ENCODE data around the gene TNS3. TPM values are rescaled to one million over a fixed set of nuclear protein-coding genes. Genes with fewer than 3 reads are reported as not detected.

The TNS3 gene
- total RNA-seq, 1 experiment from 2014 or later: 533 TPM

DNA sequence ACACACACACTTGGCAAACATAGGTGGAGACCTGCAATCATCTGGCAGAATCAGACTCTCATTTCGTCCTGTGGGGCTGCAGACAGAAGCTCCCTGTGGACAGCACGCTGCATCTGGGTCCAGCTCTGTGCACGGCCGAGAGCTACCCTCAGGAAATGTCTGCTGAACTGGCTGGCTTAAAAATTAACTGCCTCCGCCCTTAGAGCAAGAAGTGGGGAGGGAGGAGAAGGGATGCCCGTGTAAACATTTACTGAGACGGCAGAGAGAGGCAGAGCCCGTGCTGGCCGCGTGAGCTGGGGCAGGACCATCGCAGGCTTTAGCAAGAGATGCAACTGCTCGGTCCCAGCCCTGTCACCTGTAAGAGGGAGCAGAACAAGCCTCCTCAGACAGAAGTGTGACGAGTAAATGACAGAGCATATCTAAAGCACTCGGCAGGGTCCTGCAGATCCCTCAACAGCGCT is 81.8 kb downstream of the TNS3 start:
- intact Hi-C loops (cut with micrococcal nuclease; ENCODE audit: unreplicated experiment): no loop called here
- peaks cover 100% of the 10 kb centered on the region for H3K4me1 ChIP-seq (ENCODE audit: control insufficient read depth, insufficient read depth, low read length)

DNA sequence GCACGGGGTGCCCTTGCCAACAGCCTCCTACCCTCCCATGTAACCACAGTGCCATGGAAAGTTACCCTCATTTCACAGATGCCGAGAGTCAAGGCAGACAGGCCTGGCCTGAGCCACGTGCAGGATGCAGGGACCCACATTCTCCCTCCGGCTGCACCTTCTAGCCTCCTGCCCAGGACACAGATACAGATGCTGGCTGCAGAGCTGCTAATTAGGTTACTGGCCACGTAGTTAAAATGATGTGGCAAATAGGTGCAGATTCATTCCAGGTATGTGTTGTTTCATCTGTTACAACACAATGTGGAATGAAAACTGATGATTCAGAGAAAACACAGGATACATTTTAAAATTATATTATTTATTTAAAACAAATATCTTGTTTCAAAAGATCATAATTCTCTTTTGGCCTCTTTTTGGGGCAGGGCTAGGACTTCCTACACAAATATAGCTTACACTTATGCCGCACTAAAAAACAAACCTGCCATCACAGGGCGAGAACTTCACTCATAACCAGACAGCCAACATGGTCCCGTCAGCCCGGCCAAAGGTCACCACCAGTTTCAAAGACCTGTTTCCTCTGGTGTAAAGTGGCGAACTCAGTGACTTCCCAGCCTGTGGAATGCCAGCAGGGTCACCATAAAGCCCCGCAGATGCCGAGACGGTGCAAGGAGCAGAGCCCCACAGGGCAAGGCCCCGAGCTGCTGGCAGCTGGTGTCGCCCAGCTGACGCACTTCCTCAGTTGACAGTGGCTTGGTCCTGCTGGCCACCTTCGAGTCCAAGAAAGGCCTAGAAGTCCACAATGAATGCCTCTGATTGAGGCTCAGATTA is 83.5 kb downstream of the TNS3 start:
- CTCF ChIA-PET: no interaction called here
- peak overlapping the region; percentile 91 for H3K27ac ChIP-seq (ENCODE audit: low read length)

More for the DNA sequence above, 81.8 kb downstream of the TNS3 start:
- BruUV-seq (replicated peaks): no TSS peak
- Histone ChIP-seq H3K36me3 (ENCODE audit: control insufficient read depth, insufficient read depth, low read length) (peaks cover 23% of the 10 kb centered on the region), H3K27me3 (ENCODE audit: control insufficient read depth, insufficient read depth, low read length) (no peaks in the 10 kb centered on the region), H3K9me3 (ENCODE audit: control insufficient read depth, insufficient read depth, low read depth, low read length) (no peaks in the 10 kb centered on the region), H3K27ac (ENCODE audit: low read length) (peak overlapping the region; percentile 91), H3K4me3 (ENCODE audit: low read depth in 2 of 2, low read length in 2 of 2) (no peak overlapping the region)
- CTCF ChIA-PET: interaction anchor here (1.0 kb wide), 1 partner anchor 16 kb away, joined by 3 read pairs; no protein-coding TSS in a partner anchor
- POLR2A ChIA-PET: interaction anchor here (0.6 kb wide), 1 partner anchor 11 kb away, joined by 4 read pairs; no protein-coding TSS in a partner anchor
- in situ Hi-C loops (cut with HindIII; ENCODE audit: low pct_unique_long_range_greater_than_20kb, low sequenced_read_pairs): no loop called here
- ATAC-seq: peak; percentile 17
- no peak for TF ChIP-seq POLR2AphosphoS5 (IDR thresholded peaks at IDR 0.05; ENCODE audit: low read depth, low read length)
- TF ChIP-seq SIN3A (IDR thresholded peaks at IDR 0.05; ENCODE audit: borderline replicate concordance, insufficient read depth, low read depth, low read length): no peak
- no peak for TF ChIP-seq TCF7L2 (IDR thresholded peaks at IDR 0.05; ENCODE audit: low read depth, low read length)
- TF ChIP-seq, protein P1, sequence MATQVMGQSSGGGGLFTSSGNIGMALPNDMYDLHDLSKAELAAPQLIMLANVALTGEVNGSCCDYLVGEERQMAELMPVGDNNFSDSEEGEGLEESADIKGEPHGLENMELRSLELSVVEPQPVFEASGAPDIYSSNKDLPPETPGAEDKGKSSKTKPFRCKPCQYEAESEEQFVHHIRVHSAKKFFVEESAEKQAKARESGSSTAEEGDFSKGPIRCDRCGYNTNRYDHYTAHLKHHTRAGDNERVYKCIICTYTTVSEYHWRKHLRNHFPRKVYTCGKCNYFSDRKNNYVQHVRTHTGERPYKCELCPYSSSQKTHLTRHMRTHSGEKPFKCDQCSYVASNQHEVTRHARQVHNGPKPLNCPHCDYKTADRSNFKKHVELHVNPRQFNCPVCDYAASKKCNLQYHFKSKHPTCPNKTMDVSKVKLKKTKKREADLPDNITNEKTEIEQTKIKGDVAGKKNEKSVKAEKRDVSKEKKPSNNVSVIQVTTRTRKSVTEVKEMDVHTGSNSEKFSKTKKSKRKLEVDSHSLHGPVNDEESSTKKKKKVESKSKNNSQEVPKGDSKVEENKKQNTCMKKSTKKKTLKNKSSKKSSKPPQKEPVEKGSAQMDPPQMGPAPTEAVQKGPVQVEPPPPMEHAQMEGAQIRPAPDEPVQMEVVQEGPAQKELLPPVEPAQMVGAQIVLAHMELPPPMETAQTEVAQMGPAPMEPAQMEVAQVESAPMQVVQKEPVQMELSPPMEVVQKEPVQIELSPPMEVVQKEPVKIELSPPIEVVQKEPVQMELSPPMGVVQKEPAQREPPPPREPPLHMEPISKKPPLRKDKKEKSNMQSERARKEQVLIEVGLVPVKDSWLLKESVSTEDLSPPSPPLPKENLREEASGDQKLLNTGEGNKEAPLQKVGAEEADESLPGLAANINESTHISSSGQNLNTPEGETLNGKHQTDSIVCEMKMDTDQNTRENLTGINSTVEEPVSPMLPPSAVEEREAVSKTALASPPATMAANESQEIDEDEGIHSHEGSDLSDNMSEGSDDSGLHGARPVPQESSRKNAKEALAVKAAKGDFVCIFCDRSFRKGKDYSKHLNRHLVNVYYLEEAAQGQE (IDR thresholded peaks at IDR 0.05; ENCODE audit: insufficient read depth in 1 of 2, low read depth in 2 of 2, low read length in 1 of 2): no peak
- TF ChIP-seq, protein P2, sequence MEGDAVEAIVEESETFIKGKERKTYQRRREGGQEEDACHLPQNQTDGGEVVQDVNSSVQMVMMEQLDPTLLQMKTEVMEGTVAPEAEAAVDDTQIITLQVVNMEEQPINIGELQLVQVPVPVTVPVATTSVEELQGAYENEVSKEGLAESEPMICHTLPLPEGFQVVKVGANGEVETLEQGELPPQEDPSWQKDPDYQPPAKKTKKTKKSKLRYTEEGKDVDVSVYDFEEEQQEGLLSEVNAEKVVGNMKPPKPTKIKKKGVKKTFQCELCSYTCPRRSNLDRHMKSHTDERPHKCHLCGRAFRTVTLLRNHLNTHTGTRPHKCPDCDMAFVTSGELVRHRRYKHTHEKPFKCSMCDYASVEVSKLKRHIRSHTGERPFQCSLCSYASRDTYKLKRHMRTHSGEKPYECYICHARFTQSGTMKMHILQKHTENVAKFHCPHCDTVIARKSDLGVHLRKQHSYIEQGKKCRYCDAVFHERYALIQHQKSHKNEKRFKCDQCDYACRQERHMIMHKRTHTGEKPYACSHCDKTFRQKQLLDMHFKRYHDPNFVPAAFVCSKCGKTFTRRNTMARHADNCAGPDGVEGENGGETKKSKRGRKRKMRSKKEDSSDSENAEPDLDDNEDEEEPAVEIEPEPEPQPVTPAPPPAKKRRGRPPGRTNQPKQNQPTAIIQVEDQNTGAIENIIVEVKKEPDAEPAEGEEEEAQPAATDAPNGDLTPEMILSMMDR (IDR thresholded peaks at IDR 0.05): no peak
- no peak for DNase-seq (ENCODE audit: low read depth, low spot score)

More for the DNA sequence above, 83.5 kb downstream of the TNS3 start:
- peaks cover 16% of the 10 kb centered on the region for H3K36me3 ChIP-seq (ENCODE audit: control insufficient read depth, insufficient read depth, low read length)
- H3K4me3 ChIP-seq (ENCODE audit: low read depth in 2 of 2, low read length in 2 of 2): no peak overlapping the region
- H3K9me3 ChIP-seq (ENCODE audit: control insufficient read depth, insufficient read depth, low read depth, low read length): no peaks in the 10 kb centered on the region
- POLR2A ChIA-PET: no interaction called here
- ATAC-seq (no peak), DNase-seq (ENCODE audit: low read depth, low spot score) (no peak)
- H3K27me3 ChIP-seq (ENCODE audit: control insufficient read depth, insufficient read depth, low read length): no peaks in the 10 kb centered on the region
- intact Hi-C loops (cut with micrococcal nuclease; ENCODE audit: unreplicated experiment) (no loop called here), in situ Hi-C loops (cut with HindIII; ENCODE audit: low pct_unique_long_range_greater_than_20kb, low sequenced_read_pairs) (no loop called here)
- no TSS peak for BruUV-seq (replicated peaks)
- peaks cover 98% of the 10 kb centered on the region for H3K4me1 ChIP-seq (ENCODE audit: control insufficient read depth, insufficient read depth, low read length)
- TF ChIP-seq POLR2AphosphoS5 (IDR thresholded peaks at IDR 0.05; ENCODE audit: low read depth, low read length) (no peak), TCF7L2 (IDR thresholded peaks at IDR 0.05; ENCODE audit: low read depth, low read length) (no peak), SIN3A (IDR thresholded peaks at IDR 0.05; ENCODE audit: borderline replicate concordance, insufficient read depth, low read depth, low read length) (no peak)
- TF ChIP-seq, protein P2 (IDR thresholded peaks at IDR 0.05): no peak
- TF ChIP-seq, protein P1 (IDR thresholded peaks at IDR 0.05; ENCODE audit: insufficient read depth in 1 of 2, low read depth in 2 of 2, low read length in 1 of 2): no peak
